Stimulated activated CD8-positive, alpha-beta memory T cell treated with anti-CD3 and anti-CD28 coated beads, Interleukin-4, amount 100 ng/mL, for 48 hours (primary cell): ENCODE results near the gene SMIM31.

Source experiments
- DNase-seq: peaks from one replicate; pipeline ENCODE4 v3.0.0-alpha.2; 2020

The SMIM31 gene

GRCh38 chr4:164753873-164754488 lies at the start of gene SMIM31:
Gene SMIM31, plus strand, starts transcription at chr4:164754131. Its CDS starts 16,313 bp downstream, at chr4:164770444.
- no peak for DNase-seq

- DNase-seq, result no peak
Measured at GRCh38 chr4:164706675-164707074, 47.3 kb upstream of the SMIM31 start.

- no peak for DNase-seq
Measured at GRCh38 chr4:164716901-164717300, 37.0 kb upstream of the SMIM31 start.

GRCh38 chr4:164718827-164719226 lies 35.1 kb upstream of the SMIM31 start:
- no peak for DNase-seq

GRCh38 chr4:164725066-164725465 lies 28.9 kb upstream of the SMIM31 start:
- no peak for DNase-seq

- no peak for DNase-seq
Measured at GRCh38 chr4:164730705-164731393, 23.1 kb upstream of the SMIM31 start.

GRCh38 chr4:164731827-164732474 lies 22.0 kb upstream of the SMIM31 start:
- DNase-seq, result peak; percentile 60

GRCh38 chr4:164734484-164734883 lies 19.4 kb upstream of the SMIM31 start:
- DNase-seq, result no peak

GRCh38 chr4:164748375-164748774 lies 5.6 kb upstream of the SMIM31 start:
- no peak for DNase-seq

GRCh38 chr4:164755432-164755831 lies 1.5 kb downstream of the SMIM31 start:
- DNase-seq, result no peak

GRCh38 chr4:164756686-164757085 lies 2.8 kb downstream of the SMIM31 start:
- DNase-seq, result no peak

GRCh38 chr4:164761241-164761640 lies 7.3 kb downstream of the SMIM31 start:
- DNase-seq, result no peak

- DNase-seq, result no peak
Measured at GRCh38 chr4:164761746-164762275, 7.9 kb downstream of the SMIM31 start.

- no peak for DNase-seq
Measured at GRCh38 chr4:164765096-164765495, 11.2 kb downstream of the SMIM31 start.

- DNase-seq, result no peak
Measured at GRCh38 chr4:164765833-164766232, 11.9 kb downstream of the SMIM31 start.

- DNase-seq, result no peak
Measured at GRCh38 chr4:164768516-164768915, 14.6 kb downstream of the SMIM31 start.

- no peak for DNase-seq
Measured at GRCh38 chr4:164770010-164770724, 16.2 kb downstream of the SMIM31 start.

GRCh38 chr4:164771088-164771487 lies 17.2 kb downstream of the SMIM31 start:
- no peak for DNase-seq

- DNase-seq, result no peak
Measured at GRCh38 chr4:164772076-164772475, 18.1 kb downstream of the SMIM31 start.

GRCh38 chr4:164779080-164779479 lies 25.1 kb downstream of the SMIM31 start:
- no peak for DNase-seq

- peak; percentile 28 for DNase-seq
Measured at GRCh38 chr4:164779811-164780216, 25.9 kb downstream of the SMIM31 start.

- DNase-seq, result no peak
Measured at GRCh38 chr4:164780839-164781238, 26.9 kb downstream of the SMIM31 start.

GRCh38 chr4:164783976-164784375 lies 30.0 kb downstream of the SMIM31 start:
- no peak for DNase-seq
